ENCODE data around the gene TSEN2. TPM values are rescaled to one million over a fixed set of nuclear protein-coding genes. Genes with fewer than 3 reads are reported as not detected.

The TSEN2 gene
- total and polyA plus RNA-seq, 12 donors: 11.1 to 27.6 (median 20.5) TPM

- Histone ChIP-seq H3K4me3 (no peak overlapping the region), H3K27ac (no peak overlapping the region), H3K9me3 (replicated peaks in 1 of 3) (no peaks in the 10 kb centered on the region), H3K27me3 (no peaks in the 10 kb centered on the region), H3K36me3 (replicated peaks in 1 of 2) (no peaks in the 10 kb centered on the region), H3K4me1 (replicated peaks in 1 of 2) (no peaks in the 10 kb centered on the region)
- 60 to 70% (median 64%) methylated on average over 8 of the region's 8 CpGs for WGBS, 4 donors
- DNase-seq: no peak
- intact Hi-C loops (cut with DNase I): no loop called here
- TF ChIP-seq, protein P1, sequence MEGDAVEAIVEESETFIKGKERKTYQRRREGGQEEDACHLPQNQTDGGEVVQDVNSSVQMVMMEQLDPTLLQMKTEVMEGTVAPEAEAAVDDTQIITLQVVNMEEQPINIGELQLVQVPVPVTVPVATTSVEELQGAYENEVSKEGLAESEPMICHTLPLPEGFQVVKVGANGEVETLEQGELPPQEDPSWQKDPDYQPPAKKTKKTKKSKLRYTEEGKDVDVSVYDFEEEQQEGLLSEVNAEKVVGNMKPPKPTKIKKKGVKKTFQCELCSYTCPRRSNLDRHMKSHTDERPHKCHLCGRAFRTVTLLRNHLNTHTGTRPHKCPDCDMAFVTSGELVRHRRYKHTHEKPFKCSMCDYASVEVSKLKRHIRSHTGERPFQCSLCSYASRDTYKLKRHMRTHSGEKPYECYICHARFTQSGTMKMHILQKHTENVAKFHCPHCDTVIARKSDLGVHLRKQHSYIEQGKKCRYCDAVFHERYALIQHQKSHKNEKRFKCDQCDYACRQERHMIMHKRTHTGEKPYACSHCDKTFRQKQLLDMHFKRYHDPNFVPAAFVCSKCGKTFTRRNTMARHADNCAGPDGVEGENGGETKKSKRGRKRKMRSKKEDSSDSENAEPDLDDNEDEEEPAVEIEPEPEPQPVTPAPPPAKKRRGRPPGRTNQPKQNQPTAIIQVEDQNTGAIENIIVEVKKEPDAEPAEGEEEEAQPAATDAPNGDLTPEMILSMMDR (IDR thresholded peaks at IDR 0.05): no peak
- TF ChIP-seq POLR2A (IDR thresholded peaks at IDR 0.05): no peak
Measured at GRCh38 chr3:12449889-12450682, 34.2 kb upstream of the TSEN2 start.

- H3K4me1 ChIP-seq (replicated peaks in 1 of 2): no peaks in the 10 kb centered on the region
- H3K4me3 ChIP-seq: no peak overlapping the region
- no peak for DNase-seq
- no peaks in the 10 kb centered on the region for H3K27me3 ChIP-seq
- intact Hi-C loops (cut with DNase I): no loop called here
- H3K27ac ChIP-seq: no peak overlapping the region
- H3K9me3 ChIP-seq (replicated peaks in 1 of 3): no peaks in the 10 kb centered on the region
- no peak for TF ChIP-seq POLR2A (IDR thresholded peaks at IDR 0.05)
- TF ChIP-seq, protein P1 (IDR thresholded peaks at IDR 0.05): no peak
- no peaks in the 10 kb centered on the region for H3K36me3 ChIP-seq (replicated peaks in 1 of 2)
- 82 to 91% (median 85%) methylated on average over 5 of the region's 5 CpGs for WGBS, 4 donors
Measured at GRCh38 chr3:12451481-12451880, 32.8 kb upstream of the TSEN2 start.

DNA sequence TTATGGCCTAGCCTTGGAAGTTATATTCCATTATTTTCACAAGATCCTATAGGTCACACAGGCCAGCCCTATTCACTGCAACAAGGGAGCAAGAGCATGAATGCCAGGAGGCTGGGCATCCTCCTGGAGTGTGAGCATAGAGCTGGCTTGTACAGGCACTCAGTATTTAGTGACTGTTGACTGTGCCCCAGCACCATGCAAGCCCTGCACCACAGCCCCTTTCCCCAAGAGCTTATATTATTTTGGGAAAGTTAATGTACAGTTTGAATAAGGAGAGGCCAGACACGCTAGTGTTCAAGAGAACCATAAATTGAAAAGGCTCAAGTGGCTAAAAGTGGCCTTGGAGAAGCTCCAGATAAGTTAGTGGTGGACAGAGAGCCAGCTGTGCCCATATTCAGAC, 32.3 kb upstream of the TSEN2 start:
- H3K27me3 ChIP-seq: no peaks in the 10 kb centered on the region
- intact Hi-C loops (cut with DNase I): no loop called here
- WGBS, 4 donors: 92 to 96% (median 93%) methylated on average over 1 of the region's 1 CpG
- no peaks in the 10 kb centered on the region for H3K4me1 ChIP-seq (replicated peaks in 1 of 2)
- H3K4me3 ChIP-seq: no peak overlapping the region
- H3K36me3 ChIP-seq (replicated peaks in 1 of 2): no peaks in the 10 kb centered on the region
- no peak overlapping the region for H3K27ac ChIP-seq
- TF ChIP-seq, protein P1 (IDR thresholded peaks at IDR 0.05): no peak
- TF ChIP-seq POLR2A (IDR thresholded peaks at IDR 0.05): no peak
- H3K9me3 ChIP-seq (replicated peaks in 1 of 3): no peaks in the 10 kb centered on the region
- no peak for DNase-seq

DNA sequence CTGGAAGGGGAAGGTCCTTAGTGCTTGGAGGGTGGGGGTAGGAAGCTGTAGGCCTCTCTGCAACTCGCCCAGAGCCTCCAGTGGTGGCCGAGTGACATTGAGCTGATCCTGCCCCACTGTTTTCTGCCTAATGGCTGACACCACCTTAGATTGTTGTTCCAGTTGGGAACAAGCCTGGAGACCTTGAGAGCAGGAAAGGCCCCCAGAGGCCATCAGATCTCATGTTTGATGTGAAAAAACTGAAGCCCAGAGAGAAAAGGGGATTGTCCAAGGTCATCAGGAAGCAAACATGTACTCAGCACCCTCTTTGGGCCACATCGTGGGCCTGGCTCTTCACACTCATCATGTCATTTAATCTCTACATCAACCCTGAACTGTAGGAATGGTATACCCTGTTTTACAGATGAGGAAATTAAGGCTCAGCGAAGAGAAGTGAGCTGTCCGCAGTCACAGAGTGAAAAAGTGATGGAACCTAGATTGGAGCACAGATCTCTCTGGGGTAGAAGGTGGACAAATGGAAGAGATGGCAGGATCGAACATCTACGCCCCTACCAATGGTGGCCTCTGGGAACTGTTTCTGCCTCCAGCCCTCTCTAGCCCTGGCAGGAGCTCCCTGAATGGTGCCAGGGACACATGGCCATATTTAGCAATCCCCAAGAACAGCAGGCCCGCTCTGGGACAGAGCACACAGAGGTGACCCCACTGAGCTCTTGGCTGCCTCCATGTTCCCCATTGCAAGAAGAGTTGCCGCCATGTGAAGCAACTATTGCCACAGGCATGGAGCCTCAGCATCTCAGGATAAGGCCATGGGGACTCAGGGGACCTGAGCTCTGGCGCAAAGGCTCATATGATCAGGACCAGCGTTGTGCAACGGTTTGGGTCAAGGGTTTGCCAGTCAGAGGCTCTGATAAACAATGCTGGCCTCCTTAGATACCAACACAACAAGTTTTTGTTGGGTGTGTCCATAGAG, 31.6 kb upstream of the TSEN2 start:
- H3K9me3 ChIP-seq (replicated peaks in 1 of 3): no peaks in the 10 kb centered on the region
- WGBS, 4 donors: 87 to 90% (median 89%) methylated on average over 12 of the region's 12 CpGs
- H3K36me3 ChIP-seq (replicated peaks in 1 of 2): no peaks in the 10 kb centered on the region
- no peak overlapping the region for H3K4me3 ChIP-seq
- no peak overlapping the region for H3K27ac ChIP-seq
- TF ChIP-seq POLR2A (IDR thresholded peaks at IDR 0.05): no peak
- TF ChIP-seq, protein P1 (IDR thresholded peaks at IDR 0.05): no peak
- no peaks in the 10 kb centered on the region for H3K4me1 ChIP-seq (replicated peaks in 1 of 2)
- no peaks in the 10 kb centered on the region for H3K27me3 ChIP-seq
- intact Hi-C loops (cut with DNase I): no loop called here
- no peak for DNase-seq
